Left hindlimb (tissue), 1 donor: ENCODE data around the gene C1QTNF4.
A peak's percentile ranks its signal among the peaks of the same experiment; 100 is the strongest.
"Not testable (repeated sequence)": the region's sequence is repeated elsewhere in the genome, so short reads cannot be mapped to it uniquely, and the experiment has no call there.

Experiments
- DNase-seq: peaks from one replicate; pipeline ENCODE4 v3.0.0-alpha.2; 2018

C1QTNF4 gene

DNA sequence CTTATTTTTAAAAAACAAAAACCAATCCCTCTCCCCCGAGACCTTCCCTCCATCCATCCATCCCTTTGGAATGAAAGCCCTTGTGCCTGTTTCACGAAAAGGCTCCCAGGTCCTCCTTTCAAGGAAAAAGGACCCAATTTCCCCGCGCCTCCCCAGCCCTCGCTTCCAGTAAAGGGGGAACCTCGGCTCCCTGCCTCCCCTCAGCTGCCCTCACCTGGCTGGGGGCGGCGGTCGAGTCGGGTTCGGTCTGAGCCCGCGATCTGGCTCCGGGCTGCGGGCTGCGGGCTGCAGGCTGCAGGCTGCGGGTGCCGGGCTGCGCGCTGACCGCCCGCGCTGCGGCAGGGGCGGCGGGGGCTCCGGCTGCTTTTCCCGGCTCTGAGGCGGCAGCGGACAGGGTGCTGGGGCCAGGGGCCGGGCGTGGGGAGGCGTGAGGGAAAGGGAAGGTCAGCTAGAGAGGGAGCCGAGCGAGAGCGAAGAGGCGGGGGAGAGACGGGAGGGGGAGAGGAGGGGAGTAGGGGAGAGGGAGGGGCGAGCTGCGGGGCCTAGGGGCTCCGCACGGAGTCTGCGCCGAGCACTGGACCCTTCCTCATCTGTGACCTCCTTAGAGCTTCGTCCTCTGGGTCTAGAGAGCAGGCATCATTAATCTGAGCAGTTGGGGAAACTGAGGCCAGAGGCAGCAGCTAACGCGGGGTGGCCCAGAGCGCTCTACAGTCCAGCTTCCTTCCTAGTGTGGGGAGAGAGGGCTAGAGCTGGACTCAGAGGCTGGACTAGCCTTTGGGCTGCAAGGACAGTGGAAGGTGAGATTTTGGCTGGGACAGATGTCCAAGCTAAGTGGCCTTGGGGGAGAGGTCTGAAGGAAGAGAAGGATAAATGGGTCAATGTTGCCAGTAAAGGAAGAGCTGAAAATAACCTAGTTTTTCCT is at the start of gene C1QTNF4:
Gene C1QTNF4 (minus strand): TSS at position 478 of the 922 bp plus-strand sequence. CDS start 3,601 bp downstream, outside the sequence.
- DNase-seq: no peak

DNA sequence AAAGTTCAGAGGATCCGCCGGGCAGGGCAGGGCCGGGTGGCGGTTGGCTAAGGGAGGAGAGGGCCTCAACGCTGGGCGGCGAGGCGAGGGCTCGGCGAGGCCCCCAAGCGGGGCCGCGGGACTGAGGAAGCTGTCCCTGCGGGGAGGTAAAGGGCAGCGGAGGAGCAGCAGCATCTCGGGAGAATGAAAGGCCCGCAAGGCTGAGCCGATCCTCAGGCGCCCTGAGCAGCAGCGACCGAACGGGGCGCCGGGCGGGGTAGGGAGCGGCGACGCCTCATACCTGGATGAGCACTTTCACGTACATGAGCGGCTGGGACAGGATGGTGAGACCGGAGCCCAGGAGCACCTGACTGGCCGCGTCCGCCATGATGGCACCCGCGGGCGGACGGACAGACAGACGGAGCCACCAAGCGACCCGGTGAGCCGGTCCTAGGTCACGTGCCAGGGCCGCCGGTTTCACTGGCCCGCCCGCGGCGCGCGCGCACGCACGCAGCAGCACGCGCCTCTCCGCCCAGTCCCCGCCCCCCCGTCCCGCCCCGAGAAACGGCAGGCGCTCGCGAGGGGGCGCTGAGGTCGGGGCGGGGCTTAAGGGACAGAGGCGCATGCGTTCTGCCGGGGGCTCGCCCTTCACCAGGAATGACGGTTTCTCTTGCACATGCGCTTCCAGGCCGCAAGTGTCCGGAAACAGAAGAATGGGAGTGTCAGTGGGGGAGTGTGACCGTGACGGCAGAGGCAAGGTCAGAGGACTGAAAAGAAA is 48.1 kb upstream of the C1QTNF4 start, which contains the start of gene MTCH2:
Gene MTCH2 (minus strand): TSS at position 461 of the 757 bp plus-strand sequence. CDS start 94 bp downstream, at position 367.
- DNase-seq: peak; percentile 98

- no peak for DNase-seq
These were observed 47.4 kb upstream of the C1QTNF4 start for GRCh38 chr11:47641600-47642098.

- not testable (repeated sequence) for DNase-seq
These were observed 46.3 kb upstream of the C1QTNF4 start for GRCh38 chr11:47640506-47640905.

- DNase-seq: not testable (repeated sequence)
These were observed 42.1 kb upstream of the C1QTNF4 start for GRCh38 chr11:47636331-47636730.

- no peak for DNase-seq
These were observed 37.3 kb upstream of the C1QTNF4 start for GRCh38 chr11:47631473-47631872.

DNA sequence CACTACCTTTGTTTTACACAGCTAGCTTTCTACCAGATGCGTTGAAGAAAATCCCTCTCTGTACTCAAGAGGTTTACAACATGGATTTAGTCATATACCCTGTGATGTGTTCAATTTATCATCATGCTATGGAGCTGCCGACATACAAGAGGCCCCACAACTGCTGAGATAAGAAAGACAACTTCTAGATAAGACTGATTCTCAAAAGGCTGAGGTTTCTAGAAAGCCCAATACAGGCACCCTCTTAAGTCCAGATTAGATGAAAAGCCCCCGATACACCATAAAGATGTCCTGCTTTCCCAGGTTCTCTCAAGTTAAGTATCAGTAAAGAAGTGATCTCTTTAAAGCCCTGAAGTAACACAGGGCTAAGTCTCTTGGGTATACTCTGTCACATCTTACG is 33.8 kb upstream of the C1QTNF4 start:
- no peak for DNase-seq

GRCh38 chr11:47626234-47626633 is 32.0 kb upstream of the C1QTNF4 start:
- DNase-seq: no peak

DNA sequence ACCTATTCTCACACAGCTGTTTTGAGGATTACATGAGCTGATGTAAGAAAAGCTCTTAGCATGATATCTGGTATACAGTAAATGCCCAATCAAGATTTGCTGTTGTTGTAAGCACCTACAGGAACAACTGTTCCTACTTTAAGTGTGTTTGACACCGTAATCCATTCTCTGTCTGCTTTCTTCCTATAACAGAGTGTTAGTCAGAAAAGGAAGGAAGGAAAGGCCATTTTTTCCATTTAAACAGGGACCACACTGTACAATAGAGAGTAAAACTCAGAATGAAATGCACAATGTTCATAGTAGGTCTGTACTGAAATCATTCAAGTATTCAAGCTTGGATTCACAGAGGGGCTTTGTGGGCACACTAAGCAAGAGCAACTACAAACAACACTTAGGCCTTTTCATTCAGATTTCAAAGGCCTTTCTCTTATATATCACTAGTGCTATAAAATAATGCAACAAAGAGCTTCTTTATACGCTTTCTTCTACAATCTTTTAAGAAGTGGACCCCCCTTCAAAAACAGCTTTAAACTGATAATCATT is 26.7 kb upstream of the C1QTNF4 start:
- DNase-seq: no peak

DNA sequence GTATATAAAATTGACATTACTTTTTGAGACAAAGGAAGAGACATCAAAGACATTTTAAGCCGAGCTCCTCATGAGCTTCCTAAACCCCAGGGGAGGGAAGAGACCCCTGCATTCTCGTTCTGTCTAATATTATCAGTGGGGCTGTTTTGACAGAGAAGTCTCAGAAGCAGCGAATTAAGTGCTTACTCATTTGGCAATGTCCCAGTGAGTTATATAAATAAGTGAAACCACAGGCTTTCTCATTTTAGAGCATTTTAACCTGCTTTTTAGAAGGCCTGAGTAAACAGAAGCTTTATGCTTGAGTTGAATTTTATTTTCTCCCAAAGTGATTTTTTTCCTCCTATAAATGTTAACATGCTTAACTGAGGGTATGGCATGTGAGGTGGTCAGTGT is 23.2 kb upstream of the C1QTNF4 start:
- no peak for DNase-seq

DNA sequence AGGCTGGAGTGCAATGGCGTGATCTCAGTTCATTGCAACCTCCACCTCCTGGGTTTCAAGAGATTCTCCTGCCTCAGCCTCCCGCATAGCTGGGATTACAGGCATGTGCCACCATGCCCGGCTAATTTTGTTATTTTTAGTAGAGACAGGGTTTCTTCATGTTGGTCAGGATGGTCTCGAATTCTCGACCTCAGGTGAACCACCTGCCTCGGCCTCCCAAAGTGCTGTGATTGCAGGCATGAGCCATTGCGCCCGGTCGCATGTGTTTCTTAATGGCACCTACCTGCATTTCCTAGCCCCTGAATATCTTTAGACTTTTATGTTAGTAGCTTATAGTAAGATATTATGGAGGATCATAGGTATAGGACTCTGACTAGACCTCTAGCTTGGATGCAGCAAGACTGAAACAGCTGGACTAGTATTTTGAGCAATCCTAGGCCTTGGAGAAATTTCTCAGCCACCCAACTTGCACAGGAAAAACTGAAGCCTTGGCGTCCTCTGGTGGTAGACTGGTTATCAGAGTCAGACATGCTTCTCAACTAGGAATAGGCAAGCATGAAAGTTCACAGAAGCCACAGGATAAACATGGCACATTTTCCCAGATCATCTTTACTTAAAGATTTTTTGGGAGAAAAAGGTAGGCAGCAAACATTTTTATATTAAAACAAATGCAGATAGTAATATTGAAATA is 22.7 kb upstream of the C1QTNF4 start:
- peak; percentile 70 for DNase-seq

DNA sequence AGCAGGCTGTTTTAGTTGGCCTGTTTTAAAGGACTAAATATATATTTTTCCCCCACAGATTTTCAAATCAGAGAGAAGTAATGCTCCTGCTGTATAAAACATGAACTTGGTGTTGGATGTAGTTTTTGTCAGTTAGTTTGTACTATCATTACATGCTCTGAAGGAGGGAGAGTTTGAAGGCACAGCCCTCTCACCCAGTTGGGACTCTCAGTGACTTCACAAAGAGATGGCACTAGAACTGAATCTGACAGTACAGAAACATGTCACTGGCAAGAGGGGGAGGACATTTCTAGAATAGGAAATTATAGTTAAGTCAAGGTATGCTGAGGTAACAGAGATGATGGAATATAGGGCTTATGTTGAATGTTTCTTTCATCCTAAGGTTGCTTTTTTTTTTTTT is 21.0 kb upstream of the C1QTNF4 start:
- no peak for DNase-seq

DNA sequence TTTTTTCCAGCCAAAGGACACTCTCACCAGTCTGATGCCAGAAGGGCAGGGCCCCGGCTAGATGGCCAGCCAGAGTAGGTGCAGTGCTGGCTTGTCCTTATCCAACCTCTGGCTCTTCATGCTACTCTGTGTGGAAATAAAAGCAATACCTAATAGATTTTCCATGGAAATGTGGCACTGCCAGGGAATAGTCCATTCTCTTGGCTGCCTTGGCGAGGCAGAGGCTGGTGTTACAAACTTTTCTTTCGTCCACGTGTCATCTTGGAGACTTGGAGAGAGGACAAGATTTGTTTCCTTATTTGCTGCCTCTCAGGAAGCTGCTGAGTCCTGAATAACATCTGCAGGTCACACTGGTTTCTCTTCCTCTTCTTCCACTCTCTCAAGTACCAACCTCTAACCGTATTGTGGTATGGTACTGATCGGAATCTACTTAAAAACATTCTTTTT is 17.2 kb upstream of the C1QTNF4 start:
- no peak for DNase-seq

DNA sequence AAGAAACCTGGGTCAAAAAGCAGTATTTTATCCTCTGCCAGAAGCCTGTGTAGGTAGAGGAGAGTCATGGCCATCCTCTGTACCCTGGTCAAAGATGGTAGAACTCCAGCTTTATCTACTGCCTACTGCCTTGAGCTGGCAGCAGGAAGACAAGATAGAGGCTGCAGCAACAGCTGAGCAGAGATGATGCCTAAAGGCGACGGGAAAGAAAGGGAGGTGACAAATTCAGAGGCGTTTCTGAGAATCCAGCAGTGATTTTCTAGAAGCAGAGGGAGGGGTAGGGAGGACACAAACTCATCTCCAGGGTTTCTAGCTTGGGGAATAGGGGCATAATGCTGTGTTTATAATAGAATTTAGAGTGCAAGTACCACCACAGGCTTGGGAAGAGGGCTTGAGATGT is 15.5 kb upstream of the C1QTNF4 start:
- no peak for DNase-seq

GRCh38 chr11:47607380-47607779 is 13.2 kb upstream of the C1QTNF4 start:
- DNase-seq: peak; percentile 55

DNA sequence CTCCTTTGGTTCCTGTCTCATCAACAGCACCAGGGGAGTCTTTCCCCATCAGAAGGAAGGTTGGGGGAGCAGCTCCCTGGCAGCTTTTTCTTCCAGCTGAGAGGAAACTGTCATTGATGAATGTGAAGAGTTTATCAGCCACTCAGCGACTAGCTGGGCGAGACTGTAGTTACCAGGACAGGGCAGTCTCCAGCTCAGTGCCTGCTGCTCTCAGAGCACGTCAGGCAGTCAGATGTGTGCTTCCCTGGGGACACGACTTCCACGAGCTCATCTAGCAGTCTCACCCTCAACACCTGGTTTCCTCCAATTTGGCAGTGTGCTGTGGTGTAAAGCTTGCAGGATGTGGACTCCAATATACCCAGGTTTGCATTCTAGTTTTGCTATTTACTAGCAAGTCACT is 12.5 kb upstream of the C1QTNF4 start:
- no peak for DNase-seq

GRCh38 chr11:47605921-47606320 is 11.7 kb upstream of the C1QTNF4 start:
- no peak for DNase-seq

DNA sequence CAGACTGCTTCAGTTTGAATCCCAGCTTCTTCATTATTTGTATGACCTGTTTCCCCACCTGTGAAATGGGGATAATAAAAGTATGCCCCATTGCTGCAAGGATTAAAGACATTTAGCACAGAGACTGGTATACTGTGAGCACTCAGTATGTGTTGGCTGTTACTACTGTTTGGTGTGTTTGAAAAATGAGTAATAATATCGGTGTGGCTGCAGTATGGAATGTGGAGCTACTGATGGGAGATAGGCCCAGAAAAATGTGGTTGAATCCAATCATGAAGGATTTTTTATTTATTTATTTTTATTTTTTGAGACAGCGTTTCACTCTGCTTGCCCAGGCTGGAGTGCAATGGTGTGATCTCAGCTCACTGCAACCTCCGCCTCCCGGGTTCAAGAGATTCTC is 9.1 kb upstream of the C1QTNF4 start:
- no peak for DNase-seq

DNA sequence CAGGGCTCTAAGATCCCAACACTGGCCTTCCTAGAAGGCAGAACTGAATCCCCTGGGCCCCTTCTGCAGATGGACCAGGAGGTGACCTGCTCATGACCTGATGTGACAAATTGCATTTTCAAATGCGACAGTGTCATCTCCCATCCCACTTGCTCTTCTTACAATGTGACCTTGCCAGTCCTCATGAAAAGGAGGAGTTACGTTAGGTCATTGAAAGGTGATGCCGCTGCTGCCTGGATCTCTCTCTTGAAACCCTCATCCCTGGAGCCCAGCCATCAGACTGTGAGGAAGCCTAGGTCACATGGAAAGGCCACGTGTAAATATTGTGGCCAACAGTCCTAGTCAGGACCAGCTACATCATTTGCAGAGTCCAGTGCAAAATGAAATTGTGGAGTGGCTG is 5.7 kb upstream of the C1QTNF4 start:
- no peak for DNase-seq

GRCh38 chr11:47595967-47596366 is 1.8 kb upstream of the C1QTNF4 start:
- no peak for DNase-seq

GRCh38 chr11:47595029-47595428 is 818 bp upstream of the C1QTNF4 start:
- no peak for DNase-seq

DNA sequence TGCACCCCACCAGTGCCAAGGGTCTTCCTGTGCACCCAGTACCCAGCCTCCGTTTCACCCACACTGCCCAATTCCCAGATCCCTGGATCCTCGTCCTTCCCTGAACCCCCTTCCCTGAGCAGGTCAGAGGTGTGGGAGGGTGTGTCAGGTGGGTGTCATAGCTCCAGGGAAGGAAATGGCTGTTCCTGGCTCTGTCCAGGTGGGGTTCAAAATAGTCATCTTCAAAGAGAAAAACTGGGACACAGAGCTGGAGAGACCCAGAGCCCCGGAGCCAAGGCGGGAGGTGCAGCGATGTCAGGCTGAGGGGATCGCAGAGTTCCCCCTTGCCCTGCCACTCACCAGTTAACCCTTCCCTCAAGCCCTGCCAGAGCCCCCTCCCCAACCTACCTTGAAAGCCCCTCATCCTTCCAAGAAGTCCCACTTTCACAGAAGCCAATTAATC is 698 bp downstream of the C1QTNF4 start:
- no peak for DNase-seq

- DNase-seq: no peak
These were observed 1.2 kb downstream of the C1QTNF4 start for GRCh38 chr11:47592970-47593369.
